ENCODE measurements around the gene ANKRD36C.
"Not testable (repeated sequence)": the region's sequence is repeated elsewhere in the genome, so short reads cannot be mapped to it uniquely, and the experiment has no call there.

DNA sequence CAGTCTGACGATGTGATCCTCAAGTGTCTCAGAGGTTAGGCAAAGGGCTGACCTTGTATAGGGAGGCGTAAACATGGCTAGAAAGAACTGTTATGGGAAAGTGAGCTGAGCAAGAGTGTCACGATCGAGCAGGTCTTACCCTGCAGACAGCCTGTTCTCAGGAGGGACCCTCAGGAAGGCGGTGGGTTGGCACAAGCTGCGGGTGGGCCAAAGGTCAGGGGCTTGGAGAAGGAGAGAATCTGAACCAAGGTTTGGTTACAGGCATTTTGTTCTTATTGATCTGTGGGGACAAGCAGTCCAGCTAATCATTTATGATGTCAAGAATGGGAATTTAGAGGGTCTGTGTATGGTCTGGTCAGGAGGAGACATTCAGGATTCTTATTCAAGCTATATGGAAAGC, 16.4 kb upstream of the ANKRD36C start:
- not testable (repeated sequence) for TF ChIP-seq POLR2A (IDR thresholded peaks at IDR 0.05; ENCODE audit: low read length); GATA1 (IDR thresholded peaks at IDR 0.05; ENCODE audit: low read depth, low read length)
